HepG2 (cell line): ENCODE measurements around the gene OTOP2. TPM values are rescaled to one million over a fixed set of nuclear protein-coding genes. Genes with fewer than 3 reads are reported as not detected.

Source experiments
- ATF7-NPFF ChIP-seq: sonication (generic); formaldehyde crosslinking; IDR thresholded peaks from 2 replicates; pipeline ENCODE4 v1.8.1; 2023; ENCODE audit warnings: mild to moderate bottlenecking, low read depth, missing genetic modification reagents, moderate library complexity
- HCFC1 ChIP-seq: fragments of 150-350 bp; IDR thresholded peaks from 2 replicates; pipeline ENCODE4 v1.6.1; 2014; ENCODE audit warnings: low read depth, low read length
- MEF2D ChIP-seq: sonication (generic); formaldehyde crosslinking; IDR thresholded peaks from 2 replicates; pipeline ENCODE4 v1.5.1; 2020; ENCODE audit warnings: mild to moderate bottlenecking, missing genetic modification reagents
- MTF1 ChIP-seq: sonication (generic); formaldehyde crosslinking; IDR thresholded peaks from 2 replicates; pipeline ENCODE4 v1.5.0; 2020; ENCODE audit warnings: missing genetic modification reagents
- MXI1 ChIP-seq: IDR thresholded peaks from 3 replicates; pipeline ENCODE4 v1.6.1; 2012; ENCODE audit warnings: low read depth, low read length, inconsistent platforms, borderline replicate concordance
- SMARCE1 ChIP-seq: fragments of 450-650 bp; IDR thresholded peaks from 2 replicates; pipeline ENCODE4 v1.6.1; 2017; ENCODE audit warnings: borderline replicate concordance
- TBX2 ChIP-seq: sonication (generic); formaldehyde crosslinking; IDR thresholded peaks from 2 replicates; pipeline ENCODE4 v1.5.0; 2020; ENCODE audit warnings: missing genetic modification reagents, mild to moderate bottlenecking, borderline replicate concordance
- TBX3 ChIP-seq: fragments of 450-650 bp; IDR thresholded peaks from 2 replicates; pipeline ENCODE4 v1.6.1; 2017; ENCODE audit warnings: antibody characterized with exemption, mild to moderate bottlenecking, inconsistent platforms, borderline replicate concordance
- ZNF3 ChIP-seq: IDR thresholded peaks from 2 replicates; pipeline ENCODE4 v1.7.0; 2017; ENCODE audit warnings: inconsistent platforms
- ZNF331 ChIP-seq: sonication (generic); formaldehyde crosslinking; IDR thresholded peaks from 2 replicates; pipeline ENCODE4 v1.4.0; 2020; ENCODE audit warnings: missing genetic modification reagents
- polyA plus RNA-seq, 8 experiments: library from polyadenylated mRNA; depleted of rRNA in 3 of 8; stranded (reverse) in 7 of 8; unstranded in 1 of 8; fragments of >200 nt; fragmentation: Illumina TruSeq in 4 of 8; extraction: Trizol in 4 of 8; gene quantifications; 2 replicates each; pipeline versions ENCODE4 v1.2.1 to v1.2.3, GENCODE V29; 2011 to 2016; ENCODE audit warnings: low read depth in 4 of 8, missing spikeins in 1 of 8, mixed read lengths in 1 of 8; ENCODE audit not compliant: insufficient read depth in 1 of 8
- total RNA-seq, 5 experiments: library from RNA; depleted of rRNA; stranded (reverse); fragments of >200 nt; fragmentation: Illumina TruSeq; extraction: Trizol; gene quantifications; 2 replicates each; pipeline ENCODE4 v1.2.3, GENCODE V29; 2016; ENCODE audit warnings: low read depth in 1 of 5
- TF ChIP-seq, protein P1 (sequence below): sonication (generic); formaldehyde crosslinking; IDR thresholded peaks from 2 replicates; pipeline ENCODE4 v1.4.0; 2020; ENCODE audit warnings: missing genetic modification reagents, borderline replicate concordance
- TF ChIP-seq, protein P2 (sequence below): sonication (generic); formaldehyde crosslinking; IDR thresholded peaks from 2 replicates; pipeline ENCODE4 v1.8.0; 2023; ENCODE audit warnings: mild to moderate bottlenecking, missing genetic modification reagents
- TF ChIP-seq, protein P3 (sequence below): IDR thresholded peaks from 2 replicates; pipeline ENCODE4 v1.6.1; 2016; ENCODE audit warnings: missing compliant biosample characterization, missing genetic modification reagents, borderline replicate concordance
- TF ChIP-seq, protein P4 (sequence below): sonication (generic); formaldehyde crosslinking; IDR thresholded peaks from 2 replicates; pipeline ENCODE4 v1.4.0; 2020; ENCODE audit warnings: mild to moderate bottlenecking, missing genetic modification reagents
- TF ChIP-seq, protein P5 (sequence below): sonication (generic); formaldehyde crosslinking; IDR thresholded peaks from 2 replicates; pipeline ENCODE4 v1.5.1; 2020; ENCODE audit warnings: missing genetic modification reagents, mild to moderate bottlenecking, borderline replicate concordance
- TF ChIP-seq, protein P6 (sequence below): sonication (generic); formaldehyde crosslinking; conservative IDR thresholded peaks from 2 replicates; pipeline ENCODE4 v1.4.0; 2020; ENCODE audit warnings: missing genetic modification reagents

OTOP2 gene
- total and polyA plus RNA-seq, 2 of the 13 experiments (the other 11 are each of a cell fraction or from before 2014, with no cell fraction given) = not detected

DNA sequence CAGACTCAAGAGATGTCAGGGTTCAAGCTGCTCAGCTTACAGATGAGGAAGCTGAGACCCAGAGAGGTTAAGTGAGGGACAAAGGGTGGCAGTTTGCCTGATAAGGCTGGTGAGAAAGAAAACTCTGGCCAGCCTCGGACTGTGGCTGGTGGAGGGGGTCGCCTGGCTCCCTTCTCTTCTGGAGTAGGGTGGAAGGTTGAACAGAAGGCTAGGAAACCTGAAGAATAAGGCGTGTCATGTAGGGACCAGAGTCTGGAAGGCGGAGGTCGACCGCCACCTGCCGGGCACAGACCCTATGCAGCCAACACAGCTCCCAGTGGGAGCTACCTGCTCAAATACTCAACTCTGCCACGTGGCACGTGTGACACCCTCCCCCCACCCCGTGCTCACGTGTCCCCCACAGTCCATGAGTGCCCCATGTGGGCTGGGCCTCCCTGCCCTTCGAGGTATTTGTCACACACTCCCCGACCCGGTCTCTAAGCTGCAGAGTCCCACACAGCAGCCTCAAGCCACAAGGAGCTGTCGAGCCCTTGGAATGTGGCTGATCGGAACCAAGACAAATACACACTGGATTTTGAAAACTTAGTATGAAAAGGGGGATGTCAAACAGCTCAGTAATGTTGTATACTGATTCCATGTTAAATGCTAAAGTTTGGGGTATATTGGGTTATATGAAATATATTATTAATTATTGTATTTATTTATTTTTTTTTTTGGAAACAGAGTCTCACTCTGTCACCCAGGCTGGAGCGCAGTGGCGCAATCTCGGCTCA, 36.7 kb downstream of the OTOP2 start (continued):
- TF ChIP-seq, protein P1, sequence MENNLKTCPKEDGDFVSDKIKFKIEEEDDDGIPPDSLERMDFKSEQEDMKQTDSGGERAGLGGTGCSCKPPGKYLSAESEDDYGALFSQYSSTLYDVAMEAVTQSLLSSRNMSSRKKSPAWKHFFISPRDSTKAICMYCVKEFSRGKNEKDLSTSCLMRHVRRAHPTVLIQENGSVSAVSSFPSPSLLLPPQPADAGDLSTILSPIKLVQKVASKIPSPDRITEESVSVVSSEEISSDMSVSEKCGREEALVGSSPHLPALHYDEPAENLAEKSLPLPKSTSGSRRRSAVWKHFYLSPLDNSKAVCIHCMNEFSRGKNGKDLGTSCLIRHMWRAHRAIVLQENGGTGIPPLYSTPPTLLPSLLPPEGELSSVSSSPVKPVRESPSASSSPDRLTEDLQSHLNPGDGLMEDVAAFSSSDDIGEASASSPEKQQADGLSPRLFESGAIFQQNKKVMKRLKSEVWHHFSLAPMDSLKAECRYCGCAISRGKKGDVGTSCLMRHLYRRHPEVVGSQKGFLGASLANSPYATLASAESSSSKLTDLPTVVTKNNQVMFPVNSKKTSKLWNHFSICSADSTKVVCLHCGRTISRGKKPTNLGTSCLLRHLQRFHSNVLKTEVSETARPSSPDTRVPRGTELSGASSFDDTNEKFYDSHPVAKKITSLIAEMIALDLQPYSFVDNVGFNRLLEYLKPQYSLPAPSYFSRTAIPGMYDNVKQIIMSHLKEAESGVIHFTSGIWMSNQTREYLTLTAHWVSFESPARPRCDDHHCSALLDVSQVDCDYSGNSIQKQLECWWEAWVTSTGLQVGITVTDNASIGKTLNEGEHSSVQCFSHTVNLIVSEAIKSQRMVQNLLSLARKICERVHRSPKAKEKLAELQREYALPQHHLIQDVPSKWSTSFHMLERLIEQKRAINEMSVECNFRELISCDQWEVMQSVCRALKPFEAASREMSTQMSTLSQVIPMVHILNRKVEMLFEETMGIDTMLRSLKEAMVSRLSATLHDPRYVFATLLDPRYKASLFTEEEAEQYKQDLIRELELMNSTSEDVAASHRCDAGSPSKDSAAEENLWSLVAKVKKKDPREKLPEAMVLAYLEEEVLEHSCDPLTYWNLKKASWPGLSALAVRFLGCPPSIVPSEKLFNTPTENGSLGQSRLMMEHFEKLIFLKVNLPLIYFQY (CRISPR knock-in tag) = peak; percentile 62; the same call in 1 of the 2 replicates
- TF ChIP-seq HCFC1 (no peak), TBX2 (CRISPR knock-in tag) (peak; percentile 72; the same call in 1 of the 2 replicates), SMARCE1 (no peak), MEF2D (CRISPR knock-in tag) (no peak; the same call in none of the 2 replicates), ZNF331 (CRISPR knock-in tag) (peak; percentile 83), TBX3 (peak; percentile 84), ATF7-NPFF (CRISPR knock-in tag) (0 out of 2 replicates have a peak, but pooled peaks have one; percentile 51), MTF1 (CRISPR knock-in tag) (no peak), MXI1 (peak; percentile 45; the same call in 2 of the 3 replicates), ZNF3 (CRISPR knock-in tag) (0 out of 2 replicates have a peak, but pooled peaks have one; percentile 16)
- TF ChIP-seq, protein P2, sequence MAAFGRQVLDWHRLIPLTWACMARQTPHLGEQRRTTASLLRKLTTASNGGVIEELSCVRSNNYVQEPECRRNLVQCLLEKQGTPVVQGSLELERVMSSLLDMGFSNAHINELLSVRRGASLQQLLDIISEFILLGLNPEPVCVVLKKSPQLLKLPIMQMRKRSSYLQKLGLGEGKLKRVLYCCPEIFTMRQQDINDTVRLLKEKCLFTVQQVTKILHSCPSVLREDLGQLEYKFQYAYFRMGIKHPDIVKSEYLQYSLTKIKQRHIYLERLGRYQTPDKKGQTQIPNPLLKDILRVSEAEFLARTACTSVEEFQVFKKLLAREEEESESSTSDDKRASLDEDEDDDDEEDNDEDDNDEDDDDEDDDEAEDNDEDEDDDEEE = no peak
- TF ChIP-seq, protein P3, sequence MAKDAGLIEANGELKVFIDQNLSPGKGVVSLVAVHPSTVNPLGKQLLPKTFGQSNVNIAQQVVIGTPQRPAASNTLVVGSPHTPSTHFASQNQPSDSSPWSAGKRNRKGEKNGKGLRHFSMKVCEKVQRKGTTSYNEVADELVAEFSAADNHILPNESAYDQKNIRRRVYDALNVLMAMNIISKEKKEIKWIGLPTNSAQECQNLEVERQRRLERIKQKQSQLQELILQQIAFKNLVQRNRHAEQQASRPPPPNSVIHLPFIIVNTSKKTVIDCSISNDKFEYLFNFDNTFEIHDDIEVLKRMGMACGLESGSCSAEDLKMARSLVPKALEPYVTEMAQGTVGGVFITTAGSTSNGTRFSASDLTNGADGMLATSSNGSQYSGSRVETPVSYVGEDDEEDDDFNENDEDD (CRISPR knock-in tag) = peak; percentile 84; the same call in 1 of the 2 replicates
- TF ChIP-seq, protein P4, sequence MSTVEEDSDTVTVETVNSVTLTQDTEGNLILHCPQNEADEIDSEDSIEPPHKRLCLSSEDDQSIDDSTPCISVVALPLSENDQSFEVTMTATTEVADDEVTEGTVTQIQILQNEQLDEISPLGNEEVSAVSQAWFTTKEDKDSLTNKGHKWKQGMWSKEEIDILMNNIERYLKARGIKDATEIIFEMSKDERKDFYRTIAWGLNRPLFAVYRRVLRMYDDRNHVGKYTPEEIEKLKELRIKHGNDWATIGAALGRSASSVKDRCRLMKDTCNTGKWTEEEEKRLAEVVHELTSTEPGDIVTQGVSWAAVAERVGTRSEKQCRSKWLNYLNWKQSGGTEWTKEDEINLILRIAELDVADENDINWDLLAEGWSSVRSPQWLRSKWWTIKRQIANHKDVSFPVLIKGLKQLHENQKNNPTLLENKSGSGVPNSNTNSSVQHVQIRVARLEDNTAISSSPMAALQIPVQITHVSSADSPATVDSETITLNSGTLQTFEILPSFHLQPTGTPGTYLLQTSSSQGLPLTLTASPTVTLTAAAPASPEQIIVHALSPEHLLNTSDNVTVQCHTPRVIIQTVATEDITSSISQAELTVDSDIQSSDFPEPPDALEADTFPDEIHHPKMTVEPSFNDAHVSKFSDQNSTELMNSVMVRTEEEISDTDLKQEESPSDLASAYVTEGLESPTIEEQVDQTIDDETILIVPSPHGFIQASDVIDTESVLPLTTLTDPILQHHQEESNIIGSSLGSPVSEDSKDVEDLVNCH (CRISPR knock-in tag) = no peak
- TF ChIP-seq, protein P5, sequence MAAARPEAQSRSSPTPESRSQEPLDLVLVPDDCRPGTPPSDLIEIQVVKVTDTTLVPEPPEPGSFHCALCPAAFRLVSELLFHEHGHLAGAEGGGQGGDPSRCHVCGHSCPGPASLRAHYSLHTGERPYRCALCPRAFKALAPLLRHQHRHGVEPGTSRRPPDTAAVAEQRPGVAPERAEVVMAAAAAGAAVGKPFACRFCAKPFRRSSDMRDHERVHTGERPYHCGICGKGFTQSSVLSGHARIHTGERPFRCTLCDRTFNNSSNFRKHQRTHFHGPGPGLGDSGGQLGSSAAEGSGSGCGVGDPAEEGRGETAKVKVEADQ (CRISPR knock-in tag) = peak; percentile 42; the same call in 1 of the 2 replicates
- TF ChIP-seq, protein P6, sequence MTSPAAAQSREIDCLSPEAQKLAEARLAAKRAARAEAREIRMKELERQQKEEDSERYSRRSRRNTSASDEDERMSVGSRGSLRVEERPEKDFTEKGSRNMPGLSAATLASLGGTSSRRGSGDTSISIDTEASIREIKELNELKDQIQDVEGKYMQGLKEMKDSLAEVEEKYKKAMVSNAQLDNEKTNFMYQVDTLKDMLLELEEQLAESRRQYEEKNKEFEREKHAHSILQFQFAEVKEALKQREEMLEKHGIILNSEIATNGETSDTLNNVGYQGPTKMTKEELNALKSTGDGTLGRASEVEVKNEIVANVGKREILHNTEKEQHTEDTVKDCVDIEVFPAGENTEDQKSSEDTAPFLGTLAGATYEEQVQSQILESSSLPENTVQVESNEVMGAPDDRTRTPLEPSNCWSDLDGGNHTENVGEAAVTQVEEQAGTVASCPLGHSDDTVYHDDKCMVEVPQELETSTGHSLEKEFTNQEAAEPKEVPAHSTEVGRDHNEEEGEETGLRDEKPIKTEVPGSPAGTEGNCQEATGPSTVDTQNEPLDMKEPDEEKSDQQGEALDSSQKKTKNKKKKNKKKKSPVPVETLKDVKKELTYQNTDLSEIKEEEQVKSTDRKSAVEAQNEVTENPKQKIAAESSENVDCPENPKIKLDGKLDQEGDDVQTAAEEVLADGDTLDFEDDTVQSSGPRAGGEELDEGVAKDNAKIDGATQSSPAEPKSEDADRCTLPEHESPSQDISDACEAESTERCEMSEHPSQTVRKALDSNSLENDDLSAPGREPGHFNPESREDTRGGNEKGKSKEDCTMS (CRISPR knock-in tag) = no peak
